Vagina (tissue), 2 donors: ENCODE measurements around the gene TMEM39A.

Source experiments
- POLR2A ChIP-seq, 2 donors: fragments of 450-650 bp; IDR thresholded peaks; one replicate each; pipeline ENCODE4 v1.6.1; 2017; ENCODE audit warnings: antibody characterized with exemption in 2 of 2, mild to moderate bottlenecking in 2 of 2, moderate library complexity in 2 of 2
- TF ChIP-seq, protein P1 (sequence below), 3 experiments: fragments of 450-650 bp in 2 of 3; fragments of 200-600 bp in 1 of 3; sonication (generic) in 1 of 3; IDR thresholded peaks; one replicate each; pipeline ENCODE4 v1.5.1; 2017 to 2019; ENCODE audit warnings: antibody characterized with exemption in 3 of 3, mild to moderate bottlenecking in 2 of 3, moderate library complexity in 2 of 3

DNA sequence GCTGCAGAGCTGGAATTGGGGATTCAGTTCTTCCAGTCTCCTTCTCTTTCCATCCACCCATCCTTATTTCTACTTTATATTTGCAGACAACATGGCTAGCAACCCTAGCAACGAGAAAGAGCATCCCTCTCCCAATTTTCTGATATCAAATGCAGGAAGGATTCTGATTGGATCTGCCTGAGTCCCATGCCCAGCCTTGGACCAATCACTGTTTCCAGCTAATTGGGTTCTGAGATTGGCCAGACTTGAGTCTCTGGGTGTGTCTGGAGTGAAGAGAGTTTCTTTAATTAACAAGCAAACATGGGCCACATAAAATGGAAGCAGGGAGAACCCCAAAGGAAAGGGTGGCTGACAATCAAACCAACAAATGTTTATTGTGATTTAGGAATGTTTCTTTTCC is 60.6 kb downstream of the TMEM39A start:
- TF ChIP-seq, protein P1, sequence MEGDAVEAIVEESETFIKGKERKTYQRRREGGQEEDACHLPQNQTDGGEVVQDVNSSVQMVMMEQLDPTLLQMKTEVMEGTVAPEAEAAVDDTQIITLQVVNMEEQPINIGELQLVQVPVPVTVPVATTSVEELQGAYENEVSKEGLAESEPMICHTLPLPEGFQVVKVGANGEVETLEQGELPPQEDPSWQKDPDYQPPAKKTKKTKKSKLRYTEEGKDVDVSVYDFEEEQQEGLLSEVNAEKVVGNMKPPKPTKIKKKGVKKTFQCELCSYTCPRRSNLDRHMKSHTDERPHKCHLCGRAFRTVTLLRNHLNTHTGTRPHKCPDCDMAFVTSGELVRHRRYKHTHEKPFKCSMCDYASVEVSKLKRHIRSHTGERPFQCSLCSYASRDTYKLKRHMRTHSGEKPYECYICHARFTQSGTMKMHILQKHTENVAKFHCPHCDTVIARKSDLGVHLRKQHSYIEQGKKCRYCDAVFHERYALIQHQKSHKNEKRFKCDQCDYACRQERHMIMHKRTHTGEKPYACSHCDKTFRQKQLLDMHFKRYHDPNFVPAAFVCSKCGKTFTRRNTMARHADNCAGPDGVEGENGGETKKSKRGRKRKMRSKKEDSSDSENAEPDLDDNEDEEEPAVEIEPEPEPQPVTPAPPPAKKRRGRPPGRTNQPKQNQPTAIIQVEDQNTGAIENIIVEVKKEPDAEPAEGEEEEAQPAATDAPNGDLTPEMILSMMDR (IDR thresholded peaks at IDR 0.05): no peak
- no peak for TF ChIP-seq POLR2A (IDR thresholded peaks at IDR 0.05)
